GM19395 (cell line): ENCODE results near the gene KRT14.
"Not testable (repeated sequence)": the region's sequence is repeated elsewhere in the genome, so short reads cannot be mapped to it uniquely, and the experiment has no call there.

ENCODE experiments used
- ATAC-seq: cut with Tn5 transposase; IDR thresholded peaks from one replicate; pipeline ENCODE4 v1.9.1; 2021; ENCODE audit warnings: mild to moderate bottlenecking, moderate library complexity; ENCODE audit not compliant: unreplicated experiment

KRT14 gene

GRCh38 chr17:41623184-41623861 is 36.6 kb upstream of the KRT14 start:
- ATAC-seq = not testable (repeated sequence)

DNA sequence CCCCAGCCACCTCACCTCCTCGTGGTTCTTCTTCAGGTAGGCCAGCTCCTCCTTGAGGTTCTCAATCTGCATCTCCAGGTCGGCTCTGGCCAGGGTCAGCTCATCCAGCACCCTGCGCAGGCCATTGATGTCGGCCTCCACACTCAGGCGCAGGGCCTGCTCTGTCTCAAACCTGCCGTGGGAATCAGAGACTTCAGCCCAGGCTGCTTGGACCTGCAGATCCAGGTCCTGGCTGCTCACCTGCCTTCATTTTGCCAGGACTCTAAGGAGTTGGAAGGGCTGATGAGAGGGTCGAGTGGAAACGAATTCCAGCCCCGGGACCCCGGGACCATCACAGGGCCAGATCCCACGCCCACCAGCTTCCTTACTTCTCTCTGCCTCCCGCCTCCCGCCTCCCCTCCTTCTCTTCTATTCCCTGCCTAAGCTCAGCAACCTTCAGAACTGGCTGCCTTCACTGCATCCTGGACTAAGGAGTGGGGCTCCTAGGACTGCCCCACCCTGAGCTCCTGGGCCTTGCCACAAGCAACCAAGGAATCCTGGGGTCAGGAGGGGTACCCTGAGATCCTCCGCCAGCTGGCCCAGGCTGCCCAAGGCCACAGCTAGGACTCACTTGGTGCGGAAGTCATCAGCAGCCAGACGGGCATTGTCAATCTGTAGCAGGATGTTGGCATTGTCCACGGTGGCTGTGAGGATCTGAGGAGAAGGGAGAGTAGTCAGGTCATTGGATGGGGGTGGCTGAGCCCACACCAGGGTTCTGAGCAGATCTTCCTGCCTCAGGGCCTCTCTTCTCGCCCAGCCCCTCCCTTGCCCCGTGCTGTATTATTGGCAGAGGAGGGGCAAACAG is 35.9 kb upstream of the KRT14 start:
- ATAC-seq = not testable (repeated sequence)

- no peak for ATAC-seq
Observed at GRCh38 chr17:41621916-41622315, 35.2 kb upstream of the KRT14 start.

- not testable (repeated sequence) for ATAC-seq
Observed at GRCh38 chr17:41621435-41621817, 34.7 kb upstream of the KRT14 start.

DNA sequence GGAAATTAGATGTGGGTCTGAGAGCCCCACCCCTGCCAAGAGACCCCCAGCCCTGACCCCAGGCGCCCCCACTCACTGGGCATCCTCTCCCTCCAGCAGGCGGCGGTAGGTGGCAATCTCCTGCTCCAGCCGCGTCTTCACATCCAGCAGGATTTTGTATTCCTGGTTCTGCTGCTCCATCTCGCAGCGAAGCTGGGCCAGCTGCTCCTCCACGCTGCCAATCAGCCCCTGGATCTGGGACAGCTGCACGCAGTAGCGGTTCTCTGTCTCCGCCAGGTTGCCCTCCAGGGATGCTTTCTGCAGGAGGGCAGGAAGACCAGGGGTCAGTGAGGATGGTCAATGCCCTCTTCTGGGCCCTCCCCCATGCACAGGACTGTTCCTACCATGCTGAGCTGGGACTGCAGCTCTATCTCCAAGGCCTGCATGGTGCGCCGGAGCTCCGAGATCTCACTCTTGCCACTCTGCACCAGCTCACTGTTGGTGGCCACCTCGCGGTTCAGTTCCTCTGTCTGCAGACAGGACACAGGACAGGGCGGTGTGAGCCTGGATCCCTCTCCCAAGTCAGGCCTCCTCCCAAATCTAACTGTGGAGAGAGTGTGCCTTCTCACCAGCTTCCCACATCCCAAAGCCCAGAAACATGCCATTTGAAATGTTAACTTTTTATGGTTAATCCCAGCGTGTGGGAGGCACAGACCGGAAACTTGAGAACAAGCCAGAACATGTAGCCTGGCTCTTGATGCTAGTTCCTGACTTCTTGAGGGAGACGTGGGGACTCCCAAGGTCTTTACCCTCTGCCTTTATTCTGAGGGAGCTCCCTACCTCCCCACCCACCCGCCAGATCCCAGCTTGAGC is 34.1 kb upstream of the KRT14 start:
- ATAC-seq = no peak

GRCh38 chr17:41619927-41620582 is 33.4 kb upstream of the KRT14 start:
- not testable (repeated sequence) for ATAC-seq

DNA sequence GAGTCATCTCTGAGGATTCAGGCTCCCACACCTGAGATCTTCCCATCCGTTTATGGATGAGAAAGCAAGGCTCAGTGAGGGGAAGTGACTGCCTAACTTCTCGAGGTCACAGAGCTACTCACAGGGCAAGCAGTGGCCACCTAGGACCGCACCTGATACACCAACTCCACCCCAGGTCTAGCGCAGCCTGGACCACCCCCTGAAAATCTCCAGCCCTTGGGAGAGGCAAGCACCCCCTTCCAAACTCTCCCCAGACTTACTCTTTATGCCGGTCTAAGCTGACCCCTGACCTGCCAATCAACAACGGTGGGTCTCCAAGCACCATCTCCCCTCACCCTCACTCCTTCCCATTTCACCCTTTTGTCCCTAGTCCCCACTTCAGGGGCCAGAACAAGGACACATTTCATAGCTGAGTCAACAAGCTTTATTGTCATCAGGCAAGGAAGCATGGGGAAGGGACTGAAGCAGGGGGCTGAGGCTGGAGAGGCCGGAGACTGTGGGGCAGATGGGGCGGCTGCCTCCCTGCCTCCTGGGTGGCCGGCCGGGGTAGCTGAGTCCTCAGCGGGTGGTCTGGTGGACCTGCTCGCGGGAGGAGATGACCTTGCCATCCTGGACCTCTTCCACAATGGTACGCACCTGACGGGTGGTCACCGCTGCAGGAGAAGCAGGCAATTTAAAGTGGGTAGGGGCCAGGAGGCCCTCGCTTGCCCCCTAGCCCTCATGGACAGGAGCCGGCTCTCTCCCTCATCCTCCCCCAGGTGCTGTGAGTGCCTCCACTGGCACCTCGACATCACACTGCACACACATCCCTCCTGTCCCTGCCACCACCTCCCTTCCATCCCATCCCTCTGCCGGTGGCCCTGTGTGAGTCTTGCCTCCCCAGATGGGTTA is 32.6 kb upstream of the KRT14 start:
- ATAC-seq = no peak

- ATAC-seq = no peak
Observed at GRCh38 chr17:41618341-41619035, 31.8 kb upstream of the KRT14 start.

- ATAC-seq = no peak
Observed at GRCh38 chr17:41617698-41618097, 31.0 kb upstream of the KRT14 start.

GRCh38 chr17:41617136-41617535 is 30.4 kb upstream of the KRT14 start:
- ATAC-seq = no peak

- not testable (repeated sequence) for ATAC-seq
Observed at GRCh38 chr17:41616486-41616885, 29.8 kb upstream of the KRT14 start.

DNA sequence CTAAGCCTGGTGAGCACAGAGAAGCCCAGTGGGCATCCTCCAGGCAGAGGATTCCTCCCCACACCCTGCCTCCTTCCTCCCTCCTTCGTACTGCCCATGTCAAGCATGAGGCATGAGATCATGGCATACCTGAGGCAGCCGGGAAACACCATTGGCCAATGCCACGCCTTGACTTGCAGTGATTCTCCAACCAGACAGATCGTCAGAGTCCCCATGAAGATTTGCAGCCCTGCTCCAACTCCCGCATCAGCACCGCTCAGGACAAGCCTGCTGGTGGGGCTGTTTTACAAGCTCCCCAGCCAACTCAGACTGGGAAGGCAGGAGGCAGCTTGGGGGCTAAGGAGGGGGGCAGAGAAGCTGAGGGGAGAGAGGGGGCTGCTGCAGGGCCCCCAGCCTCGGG is 28.8 kb upstream of the KRT14 start:
- no peak for ATAC-seq

DNA sequence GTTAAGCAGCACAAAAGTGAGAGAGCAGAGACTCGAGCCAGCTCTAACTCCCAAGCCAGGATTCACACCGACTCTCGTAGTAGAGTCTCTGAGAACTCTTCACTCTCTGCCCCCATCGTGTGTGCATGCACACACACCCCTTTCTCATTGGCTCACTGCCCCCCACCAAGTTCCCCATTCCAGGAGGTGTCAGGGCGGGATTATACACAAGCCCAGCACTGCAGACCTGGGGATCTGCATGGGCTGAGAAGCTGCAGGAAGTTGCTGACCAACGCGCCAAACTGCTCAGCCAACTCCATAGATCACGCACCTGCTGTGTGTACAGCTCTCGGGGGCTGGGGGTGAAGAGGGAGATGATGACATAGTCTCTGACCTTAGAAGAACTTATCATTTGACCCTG is 28.1 kb upstream of the KRT14 start:
- not testable (repeated sequence) for ATAC-seq

DNA sequence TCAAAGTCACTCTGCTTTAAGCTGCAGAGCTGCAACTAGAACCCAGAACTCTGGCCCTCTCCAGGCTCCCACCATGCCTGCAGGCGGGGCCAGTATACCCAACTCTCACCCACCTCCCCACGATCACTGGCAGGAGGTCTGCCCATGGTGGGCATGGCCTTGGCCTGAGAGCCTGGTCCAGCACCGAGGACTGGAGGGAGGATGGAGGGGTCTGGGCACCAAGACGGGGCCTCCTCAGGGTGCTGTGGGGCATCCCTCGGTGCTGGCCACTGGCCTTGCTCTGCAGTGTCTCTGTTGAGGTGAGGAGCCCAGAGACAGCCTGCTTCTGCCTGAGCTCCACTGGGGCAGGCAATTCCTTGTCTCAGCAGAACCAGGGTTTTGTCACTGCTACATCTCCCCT is 27.4 kb upstream of the KRT14 start:
- ATAC-seq = no peak

GRCh38 chr17:41613277-41614082 is 26.8 kb upstream of the KRT14 start:
- no peak for ATAC-seq

- not testable (repeated sequence) for ATAC-seq
Observed at GRCh38 chr17:41612376-41613160, 25.9 kb upstream of the KRT14 start, which contains the start of gene KRT16. Gene KRT16, minus strand, starts transcription at chr17:41612767. Its CDS starts 79 bp downstream, at chr17:41612688.

DNA sequence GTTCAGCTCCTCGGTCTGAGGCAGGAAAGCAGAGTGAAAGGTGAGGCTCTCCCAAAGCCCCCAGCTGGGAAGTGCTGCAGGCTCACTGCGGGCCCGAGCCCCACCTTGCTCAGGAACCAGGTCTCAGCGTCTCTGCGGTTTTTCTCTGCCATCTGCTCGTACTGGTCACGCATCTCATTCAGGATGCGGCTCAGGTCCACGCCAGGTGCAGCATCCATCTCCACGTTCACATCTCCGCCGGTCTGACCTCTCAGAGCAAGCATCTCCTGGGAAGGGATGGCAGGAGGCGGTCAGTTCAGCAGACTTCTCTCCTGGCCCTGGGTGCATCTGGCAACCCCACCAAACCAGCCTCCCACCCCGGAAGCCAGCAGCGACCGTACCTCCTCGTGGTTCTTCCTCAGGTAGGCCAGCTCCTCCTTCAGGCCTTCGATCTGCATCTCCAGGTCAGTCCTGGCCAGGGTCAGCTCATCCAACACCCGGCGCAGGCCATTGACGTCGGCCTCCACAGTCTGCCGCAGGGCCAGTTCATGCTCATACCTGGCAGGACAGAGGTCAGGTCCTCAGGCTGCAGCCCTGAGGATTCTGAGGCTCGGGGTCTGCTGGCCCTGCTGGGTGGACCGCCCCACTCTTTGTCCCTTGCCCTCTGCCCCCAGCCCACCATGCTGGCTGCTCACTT is 24.4 kb upstream of the KRT14 start:
- no peak for ATAC-seq
